ENCODE measurements around the gene MEF2C.

Gene MEF2C

DNA sequence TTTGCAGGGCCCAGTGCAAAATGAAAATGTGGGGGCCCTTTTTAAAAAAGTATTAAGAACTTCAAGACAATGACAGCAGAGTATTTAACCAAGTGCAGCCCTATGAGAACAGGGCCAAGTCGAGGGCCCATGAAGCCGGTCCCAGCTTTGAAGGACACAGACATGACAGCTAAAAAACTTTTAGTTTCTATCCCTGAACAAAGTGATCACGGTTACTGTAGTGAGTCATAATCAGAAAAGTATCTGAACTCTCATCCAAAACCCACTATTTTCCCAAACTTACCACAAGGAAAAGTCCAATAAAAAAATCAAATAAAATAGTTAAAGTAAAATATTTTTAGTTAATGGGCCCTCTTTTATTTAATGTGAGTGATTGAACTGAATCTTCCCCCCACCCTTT is 126.0 kb downstream of the MEF2C start:
- DNase-seq (ENCODE audit: low read depth): no peak

DNA sequence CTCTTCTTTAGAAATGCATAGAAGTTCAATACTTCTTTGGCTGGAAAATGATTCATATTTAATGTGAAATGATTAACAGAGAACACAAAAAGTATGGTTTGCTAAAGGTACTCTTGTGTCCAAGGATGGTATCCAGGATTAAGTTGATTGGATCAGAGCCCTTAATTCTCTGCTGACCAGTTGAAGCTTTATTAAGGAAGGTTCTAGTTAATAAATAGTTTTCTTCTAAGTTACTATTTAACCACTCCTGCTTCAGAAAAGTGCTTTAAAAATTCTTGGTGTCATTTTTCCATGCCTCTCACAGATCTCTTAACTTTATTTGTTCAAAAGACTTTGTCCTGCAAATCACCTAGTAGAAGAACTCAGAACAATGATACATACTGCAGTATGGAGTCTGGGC is 134.3 kb downstream of the MEF2C start:
- DNase-seq (ENCODE audit: low read depth): no peak

DNA sequence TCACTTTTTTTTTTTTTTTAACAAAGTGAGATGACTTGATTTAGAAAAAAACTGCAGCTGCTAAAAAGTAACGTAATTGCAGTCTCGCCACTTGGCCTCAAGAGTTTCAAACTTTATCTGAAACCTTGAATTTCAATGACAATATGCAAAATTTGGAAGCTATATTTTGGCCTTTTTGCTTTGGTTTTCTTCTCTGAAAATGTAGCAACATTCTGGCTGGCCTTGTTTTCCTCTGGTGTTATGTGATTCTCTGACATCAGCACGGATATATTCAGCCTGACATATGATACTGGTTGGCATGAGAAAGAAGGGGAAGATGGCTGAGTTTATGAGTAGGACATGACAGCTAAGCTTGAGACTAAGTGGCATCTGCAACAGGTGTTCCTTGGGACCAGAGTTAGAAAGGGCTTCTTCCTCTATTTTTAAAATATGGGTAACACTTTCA is 136.5 kb downstream of the MEF2C start:
- DNase-seq (ENCODE audit: low read depth): no peak

DNA sequence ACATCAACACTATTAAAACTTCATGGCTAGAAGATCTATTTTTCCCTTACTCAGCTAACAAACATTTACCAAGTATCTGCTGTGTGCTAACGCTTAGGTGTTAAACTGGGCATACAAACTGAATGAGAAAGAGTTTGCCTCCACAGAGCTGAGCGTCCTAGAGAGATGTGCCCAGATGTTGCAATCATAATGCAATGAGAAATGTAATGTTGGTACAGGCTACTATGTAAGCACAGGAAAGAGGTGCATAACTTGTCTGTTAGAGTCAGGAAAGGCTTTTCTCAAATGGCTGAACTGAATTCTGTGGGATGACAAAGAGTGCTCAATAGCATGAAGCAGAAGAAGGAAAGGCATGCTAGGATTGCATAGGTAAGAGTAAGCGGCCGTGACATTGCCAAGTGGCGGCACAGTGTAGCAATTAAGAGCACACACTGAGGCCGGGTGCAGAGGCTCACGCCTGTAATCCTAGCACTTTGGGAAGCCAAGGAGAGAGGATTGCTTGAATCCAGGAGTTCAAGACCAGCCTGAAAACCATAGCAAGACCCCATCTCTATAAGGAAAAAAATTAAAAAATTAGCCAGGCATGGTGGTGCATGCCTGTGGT is 137.8 kb downstream of the MEF2C start:
- no peak for DNase-seq (ENCODE audit: low read depth)

DNA sequence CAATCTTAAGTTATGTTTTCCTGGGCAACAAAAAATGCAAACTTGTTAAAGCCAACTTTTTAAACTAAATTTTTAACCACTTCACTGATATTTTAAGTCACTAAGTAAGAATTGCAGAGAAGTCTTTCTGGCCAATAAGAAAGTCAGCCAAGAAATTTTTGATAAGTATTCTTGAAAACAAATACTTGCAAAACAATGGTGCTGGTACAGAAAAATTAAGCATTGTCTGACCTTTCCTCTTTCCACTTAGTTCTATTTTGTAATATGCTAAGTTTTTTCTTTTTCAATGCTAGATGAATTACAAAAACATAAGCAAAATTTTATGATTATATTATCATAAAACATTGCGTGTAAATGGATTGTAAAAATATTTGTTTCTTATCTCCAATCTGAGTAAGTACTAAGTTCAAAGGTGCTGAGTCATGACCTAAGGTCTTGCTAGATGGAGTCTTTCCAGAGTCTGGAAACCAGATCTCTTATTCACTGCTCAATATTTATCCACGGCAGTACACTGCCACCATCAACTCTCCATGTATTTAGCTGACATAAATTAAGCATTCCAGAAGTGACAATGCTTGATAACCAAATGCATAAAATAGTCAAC is 139.7 kb downstream of the MEF2C start:
- DNase-seq (ENCODE audit: low read depth): no peak

DNA sequence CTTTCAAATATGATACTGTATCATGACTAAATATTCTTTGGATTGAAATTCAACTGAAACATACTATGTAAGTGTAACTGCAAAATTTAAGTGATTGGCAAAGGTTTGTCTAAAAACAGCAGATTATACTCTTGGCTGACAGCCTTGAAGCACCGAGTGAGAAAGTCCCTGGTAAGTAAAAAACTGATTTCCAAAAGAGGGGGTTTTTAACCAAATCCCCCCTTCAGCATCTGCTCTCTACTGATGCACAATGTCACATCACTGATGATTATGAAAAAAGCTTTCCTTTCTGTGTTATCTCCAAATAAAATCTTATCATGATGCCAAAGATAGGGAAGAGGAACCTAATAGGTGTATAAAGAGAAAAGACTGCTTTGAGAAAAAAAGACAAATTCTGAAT is 141.0 kb downstream of the MEF2C start:
- no peak for DNase-seq (ENCODE audit: low read depth)

DNA sequence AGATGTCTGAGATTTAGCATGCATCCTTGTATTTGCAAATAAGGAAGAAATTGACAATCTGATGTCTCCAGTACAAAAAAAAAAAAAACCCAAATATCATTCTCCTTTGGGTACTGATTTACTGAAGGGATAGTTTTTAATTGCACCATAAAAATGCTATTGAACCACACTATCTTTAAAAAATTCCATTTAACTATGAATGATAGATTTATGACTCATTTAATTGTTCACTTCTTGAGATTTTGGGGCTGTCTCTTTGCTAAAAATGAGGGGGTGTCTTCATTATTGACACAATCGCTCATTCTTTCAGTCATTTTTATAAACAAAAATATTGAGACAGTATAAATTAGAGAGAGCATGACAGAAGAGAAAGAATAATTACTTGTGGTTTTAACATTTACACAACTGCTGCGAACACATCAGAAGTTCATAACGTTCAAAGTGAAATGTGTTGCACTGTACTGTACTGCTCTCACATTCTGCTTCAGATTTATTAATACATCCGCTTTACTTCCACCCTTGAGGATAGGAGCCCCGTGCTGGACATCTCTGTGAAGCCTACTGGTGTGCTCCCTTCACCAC is 142.3 kb downstream of the MEF2C start:
- DNase-seq (ENCODE audit: low read depth): no peak

DNA sequence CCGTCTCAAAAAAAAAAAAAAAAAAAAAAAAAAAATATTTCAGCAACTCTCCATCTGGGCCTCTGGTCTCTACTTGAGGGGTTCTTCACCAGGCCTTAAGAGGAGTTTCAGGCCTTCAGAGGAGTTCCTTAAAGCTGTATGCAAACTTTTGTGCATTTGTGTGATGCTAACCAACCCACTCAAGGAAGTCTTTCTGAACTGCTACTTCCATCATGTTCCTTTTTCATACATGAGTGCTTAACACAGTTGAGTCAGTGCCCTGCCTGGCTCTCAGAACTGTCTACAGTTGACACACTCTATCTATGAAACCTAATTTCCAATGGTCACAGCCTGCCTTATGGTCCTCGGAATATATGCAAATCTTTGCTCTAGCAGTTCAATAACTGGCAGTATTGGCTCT is 146.5 kb downstream of the MEF2C start:
- DNase-seq (ENCODE audit: low read depth): no peak

DNA sequence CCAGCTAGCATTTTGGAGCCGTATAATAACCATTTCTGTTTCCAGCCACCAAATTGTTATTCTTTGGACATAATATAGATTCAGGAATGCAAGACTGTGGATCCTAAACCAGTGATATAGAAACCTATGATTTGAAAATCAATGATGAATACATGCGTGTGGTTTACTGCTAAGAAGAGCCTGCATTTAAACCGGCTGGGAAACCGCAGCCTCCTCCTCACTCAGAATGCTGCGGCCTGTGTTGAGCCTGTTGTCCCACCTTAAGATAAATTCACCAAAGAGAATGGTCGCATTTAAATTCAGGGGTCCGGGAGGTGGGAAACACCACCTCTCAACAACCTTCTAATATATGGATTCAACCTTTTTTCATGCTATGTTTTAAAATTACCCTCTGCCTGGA is 148.0 kb downstream of the MEF2C start:
- no peak for DNase-seq (ENCODE audit: low read depth)

DNA sequence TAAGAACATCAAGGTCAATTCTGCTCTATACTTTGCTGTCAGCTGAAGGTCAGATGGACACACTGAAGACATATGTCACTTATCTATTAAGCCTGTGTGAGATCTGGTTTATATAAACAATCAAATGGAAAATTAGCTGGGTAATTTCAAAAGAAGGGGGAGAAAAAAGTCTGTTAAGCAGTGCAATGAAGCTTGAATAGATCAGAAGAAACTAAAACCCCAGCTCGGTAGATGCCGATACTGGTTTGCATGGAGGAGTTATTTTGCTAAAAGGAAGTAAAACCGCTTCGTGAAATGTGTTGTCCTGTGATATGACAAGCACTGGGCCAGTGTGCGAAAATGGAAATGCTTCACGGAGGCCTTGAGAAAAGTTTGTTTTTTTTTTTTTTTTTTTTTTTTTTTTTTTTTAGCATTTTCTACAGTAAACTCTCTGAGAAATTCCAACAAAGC is 148.8 kb downstream of the MEF2C start:
- DNase-seq (ENCODE audit: low read depth): no peak

DNA sequence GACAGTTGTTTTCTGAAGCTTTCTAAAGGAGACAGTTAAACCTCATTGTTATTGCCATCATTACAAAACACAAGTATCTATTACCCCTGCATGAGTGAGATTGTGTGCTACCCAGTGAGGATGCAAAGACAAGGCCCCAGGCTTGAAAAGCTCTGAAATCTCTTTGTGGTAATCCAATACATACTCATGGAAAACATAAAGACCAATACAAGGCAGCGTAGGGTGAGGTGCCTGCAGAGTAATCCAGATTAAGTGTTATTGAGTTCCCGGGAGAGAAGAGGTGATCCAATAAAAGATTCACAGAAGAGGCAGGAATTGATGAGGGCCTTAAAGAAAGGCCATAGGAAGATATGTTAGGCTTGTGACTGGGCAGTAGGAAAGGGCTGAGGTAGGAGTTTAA is 150.1 kb downstream of the MEF2C start:
- no peak for DNase-seq (ENCODE audit: low read depth)

DNA sequence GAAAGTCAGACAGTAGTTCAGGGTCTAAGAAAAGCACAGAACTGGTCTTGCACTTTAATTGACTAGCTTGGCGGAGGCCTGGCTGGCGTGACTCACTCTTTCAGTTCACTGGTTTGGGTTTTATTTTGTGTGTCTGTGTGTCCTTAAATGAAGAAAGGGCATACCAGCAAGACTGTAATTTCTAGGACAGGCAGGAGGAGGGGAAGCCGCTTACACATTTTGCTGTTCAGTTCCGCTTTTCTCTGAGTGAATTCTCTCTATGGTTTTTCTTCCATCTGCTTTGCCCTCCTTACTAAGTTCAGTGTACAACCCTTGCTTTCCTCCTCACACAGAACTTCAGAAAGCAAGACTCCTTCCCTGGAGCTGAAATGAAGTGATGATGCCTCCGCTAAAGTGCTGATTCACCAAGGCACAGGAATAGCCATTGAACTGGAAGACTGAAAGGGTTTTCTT is 150.8 kb downstream of the MEF2C start:
- DNase-seq (ENCODE audit: low read depth): no peak

DNA sequence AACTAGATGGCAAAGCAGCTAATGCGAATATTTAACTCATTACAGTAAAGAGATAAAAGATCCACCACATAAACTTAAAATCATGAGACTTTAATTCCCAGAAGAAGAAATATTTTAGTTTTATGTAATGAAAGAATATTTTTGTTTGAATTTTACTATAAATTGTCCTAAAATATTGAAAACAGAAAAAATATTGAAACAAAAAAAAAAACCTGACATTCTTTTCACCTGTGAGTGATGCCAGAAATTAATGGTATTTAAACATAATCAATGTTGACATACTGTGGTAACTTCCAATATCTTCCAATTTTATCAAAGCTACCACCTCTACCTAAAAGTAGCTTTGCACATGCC is 153.2 kb downstream of the MEF2C start:
- DNase-seq (ENCODE audit: low read depth): no peak

DNA sequence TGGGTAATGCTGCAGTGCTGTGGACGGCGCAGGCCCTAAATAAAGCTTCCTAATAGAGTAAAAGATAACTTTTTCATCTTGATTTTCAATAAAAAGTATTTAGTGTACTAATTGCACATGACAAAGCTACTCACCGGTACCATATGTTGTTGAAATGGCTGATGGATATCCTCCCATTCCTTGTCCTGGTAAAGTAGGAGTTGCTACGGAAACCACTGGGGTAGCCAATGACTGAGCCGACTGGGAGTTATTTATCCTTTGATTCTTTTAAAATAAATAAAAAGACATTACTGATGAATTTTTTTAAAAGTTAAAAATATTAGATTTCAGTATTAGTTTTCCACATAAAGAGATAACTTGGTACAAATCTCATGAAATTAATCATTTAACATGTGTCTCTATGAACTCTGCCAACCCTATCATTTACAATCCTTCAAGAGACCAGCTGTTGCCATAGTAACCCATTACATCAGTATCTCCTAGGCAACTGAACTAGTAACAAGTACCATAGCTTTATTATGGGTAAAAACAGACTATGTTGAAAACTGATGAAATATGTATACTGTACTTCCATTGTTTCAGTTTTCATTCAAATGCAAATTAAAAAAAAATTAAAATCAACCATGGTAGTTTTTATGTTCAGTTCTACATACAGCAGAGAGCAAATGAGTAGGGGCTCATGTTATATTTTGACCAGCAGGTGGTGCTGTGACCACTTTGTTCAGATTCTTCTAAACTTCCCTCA is 153.7 kb downstream of the MEF2C start:
- no peak for DNase-seq (ENCODE audit: low read depth)

DNA sequence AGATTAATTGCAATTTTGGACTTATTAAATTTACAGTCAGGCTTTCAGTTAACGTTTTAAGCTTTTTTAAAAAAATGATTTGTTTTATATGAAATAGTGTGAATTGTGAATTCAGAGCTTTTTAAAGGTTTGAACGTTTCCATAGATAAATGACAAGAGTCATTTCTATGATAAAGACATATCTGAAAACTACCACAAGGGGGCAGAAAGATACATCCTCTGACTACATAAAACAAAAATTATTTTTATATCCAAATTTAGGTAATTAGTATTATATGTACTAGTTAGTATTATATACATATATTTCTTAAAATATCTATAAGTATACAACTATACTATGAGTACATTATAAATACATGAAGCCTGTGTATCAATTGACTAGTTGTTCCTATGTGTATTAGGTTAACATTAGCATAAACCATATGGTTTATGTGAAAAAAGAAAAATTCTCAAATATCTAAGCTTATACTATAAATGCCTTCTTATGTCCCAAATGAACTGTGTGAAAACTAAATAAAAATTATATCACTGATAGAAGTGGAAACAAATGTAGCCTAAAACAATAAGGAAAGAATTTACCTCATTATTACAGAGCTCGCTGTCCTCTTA is 155.2 kb downstream of the MEF2C start:
- no peak for DNase-seq (ENCODE audit: low read depth)

DNA sequence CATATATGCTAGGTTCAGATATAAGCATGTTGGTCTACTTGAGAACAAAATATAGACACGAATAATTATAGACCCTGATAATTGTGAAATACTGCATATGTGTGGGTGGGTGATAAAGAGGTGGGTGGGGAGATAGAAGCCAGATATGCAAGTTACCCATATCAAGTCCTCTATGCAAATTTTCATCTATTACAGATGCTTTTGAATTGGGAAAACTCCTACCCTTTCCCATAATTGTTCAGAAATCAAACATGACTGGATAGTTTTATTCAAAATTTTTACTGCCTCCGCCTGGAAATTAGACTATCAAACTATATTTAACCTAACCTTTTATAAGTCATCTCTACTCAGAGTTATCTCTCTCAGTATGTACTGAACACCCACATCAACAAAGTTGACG is 157.5 kb downstream of the MEF2C start:
- DNase-seq (ENCODE audit: low read depth): no peak

DNA sequence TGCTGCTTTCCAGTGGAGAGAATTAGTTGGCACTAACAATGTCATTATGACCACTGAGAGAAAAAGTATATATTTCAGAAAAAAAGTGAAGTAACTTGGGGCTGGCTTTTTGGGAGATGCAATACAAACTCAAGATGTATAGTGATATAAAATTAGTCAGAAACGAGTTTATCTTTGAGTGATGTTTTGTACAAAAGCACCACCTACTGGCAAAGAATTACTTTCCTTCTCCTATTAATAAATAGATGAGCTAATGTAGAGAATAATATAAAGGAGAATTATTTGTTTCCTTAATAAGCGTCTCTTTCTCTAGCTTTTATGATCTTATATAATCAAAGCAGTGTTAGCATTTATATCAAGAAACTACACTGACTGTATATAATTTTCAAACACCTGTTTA is 158.8 kb downstream of the MEF2C start:
- DNase-seq (ENCODE audit: low read depth): no peak

DNA sequence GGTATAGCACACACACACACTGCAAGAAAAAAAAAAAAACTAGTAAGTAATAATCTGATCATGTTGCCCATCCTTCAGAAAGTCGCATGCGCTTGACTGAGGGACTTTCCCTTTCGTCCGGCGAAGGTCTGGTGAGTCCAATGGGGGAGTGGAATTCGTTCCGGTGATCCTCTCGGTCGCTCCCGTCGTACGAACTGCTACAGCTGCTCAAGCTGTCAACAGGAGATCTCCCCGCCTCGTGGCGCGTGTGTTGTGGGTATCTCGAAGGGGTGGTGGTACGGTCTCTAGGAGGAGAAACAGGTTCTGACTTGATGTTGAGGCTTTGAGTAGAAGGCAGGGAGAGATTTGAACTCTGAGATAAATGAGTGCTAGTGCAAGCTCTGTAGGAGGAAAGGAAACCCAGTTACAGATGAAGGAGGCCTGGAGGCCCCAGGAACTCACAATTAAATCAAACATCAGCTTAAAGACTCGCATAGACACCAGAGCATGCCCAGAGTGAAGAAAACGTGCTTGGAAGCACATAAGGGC is 160.4 kb downstream of the MEF2C start:
- no peak for DNase-seq (ENCODE audit: low read depth)

DNA sequence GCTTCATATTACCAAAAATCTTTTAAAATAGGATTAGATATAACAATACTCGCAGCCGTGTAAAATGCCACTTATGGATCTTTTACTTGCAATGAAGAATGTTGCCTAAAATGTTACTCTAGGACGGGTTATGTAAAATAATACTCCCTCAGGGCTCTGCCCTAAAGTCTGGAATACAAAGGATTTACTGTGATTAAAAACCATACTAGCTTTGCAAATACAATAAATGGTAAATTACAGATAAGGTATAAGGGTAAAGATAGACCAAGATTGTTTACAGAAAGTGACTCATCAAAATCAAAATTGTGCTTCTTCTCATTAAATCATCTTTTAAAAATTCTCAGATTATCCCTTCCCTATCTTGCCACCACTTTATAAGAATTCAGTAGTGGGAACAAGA is 163.6 kb downstream of the MEF2C start:
- no peak for DNase-seq (ENCODE audit: low read depth)

DNA sequence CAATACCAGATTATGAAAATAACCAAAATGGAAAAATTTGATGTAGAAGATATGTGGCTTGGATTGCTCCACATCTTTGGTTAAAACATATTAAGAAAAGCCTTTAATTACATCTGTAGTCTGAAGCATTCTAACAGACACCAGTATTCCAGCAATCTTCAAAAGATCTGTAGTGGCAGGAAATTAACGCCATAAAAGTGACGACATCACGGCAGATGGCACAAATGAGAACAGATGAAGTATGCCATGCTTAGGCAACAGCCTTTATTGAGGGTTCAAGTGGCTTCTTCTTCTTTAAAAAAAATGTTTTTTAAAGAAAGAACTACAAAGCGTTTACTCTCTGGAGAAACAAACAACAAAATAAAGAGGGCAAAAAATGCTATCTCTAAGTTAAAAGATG is 164.2 kb downstream of the MEF2C start:
- DNase-seq (ENCODE audit: low read depth): no peak

DNA sequence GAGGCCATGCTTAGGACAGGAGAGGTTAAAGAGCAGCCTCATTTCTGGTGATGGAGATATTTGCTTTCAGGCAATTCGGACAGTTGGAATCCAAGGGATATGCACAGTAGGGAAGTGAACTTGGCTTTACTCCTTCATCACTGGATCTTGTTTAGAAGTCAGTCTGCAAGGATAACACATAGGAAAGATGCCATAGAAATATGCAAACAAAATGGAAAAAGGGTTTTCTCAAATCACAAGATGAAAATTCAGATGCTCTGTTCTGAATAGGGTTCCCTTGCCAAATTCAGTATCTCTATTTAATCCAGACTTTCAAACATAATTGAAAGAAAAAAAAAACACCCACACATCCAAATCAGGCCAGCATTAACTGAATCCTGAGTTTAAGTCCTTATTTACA is 166.9 kb downstream of the MEF2C start:
- DNase-seq (ENCODE audit: low read depth): no peak

DNA sequence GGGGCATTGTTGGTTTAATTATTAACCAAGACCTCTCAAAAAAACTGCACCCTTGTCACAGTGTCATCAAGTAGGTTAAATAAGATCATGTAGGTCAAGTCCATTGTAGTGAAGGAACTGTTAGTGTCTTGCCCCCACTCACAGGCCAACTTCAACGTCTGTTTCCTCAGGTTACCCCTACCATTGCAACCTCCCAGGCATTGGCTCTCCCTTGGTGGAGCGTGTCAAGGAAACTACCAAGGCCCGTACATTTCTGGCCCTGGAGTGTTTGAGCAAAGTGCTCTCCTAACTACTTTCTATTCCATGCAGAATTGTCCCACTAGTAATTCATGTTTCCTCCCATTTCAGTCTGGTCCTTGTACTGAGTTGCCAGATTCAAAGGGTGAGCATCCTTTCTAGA is 167.5 kb downstream of the MEF2C start:
- no peak for DNase-seq (ENCODE audit: low read depth)

DNA sequence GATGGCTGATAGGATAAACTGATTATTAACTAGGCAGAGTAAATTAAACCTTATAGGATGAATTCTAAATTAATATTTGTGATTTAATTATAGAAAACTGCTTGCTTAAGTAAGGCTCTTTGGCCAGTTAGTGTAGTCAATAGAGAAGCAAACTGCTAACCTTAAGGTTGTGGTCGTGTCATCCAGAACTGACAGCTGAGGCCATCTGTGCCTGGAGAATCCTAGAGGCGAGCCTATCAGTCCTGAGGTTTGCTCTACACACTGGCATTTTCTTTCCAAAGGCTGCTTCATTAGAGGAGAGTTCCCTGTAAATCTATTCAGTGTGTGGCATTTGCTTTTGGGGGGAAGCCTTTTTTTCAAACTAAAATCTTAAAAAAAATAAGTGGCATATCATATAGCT is 169.2 kb downstream of the MEF2C start:
- DNase-seq (ENCODE audit: low read depth): no peak

Data from activated T-helper 1 cell treated with Interleukin-2 at 50 U/mL for 16 hours (primary cell).